GM10266 (cell line): ENCODE measurements around the gene CDH24.

Experiments
- DNase-seq: peaks from one replicate; pipeline ENCODE4 v3.0.0; 2012; ENCODE audit errors: extremely low spot score
- CTCF ChIP-seq: IDR thresholded peaks from 2 replicates; pipeline ENCODE4 v1.5.1; 2012; ENCODE audit warnings: mild to moderate bottlenecking, low read depth; ENCODE audit not compliant: control insufficient read depth, insufficient read depth; ENCODE audit errors: missing control alignments

Gene CDH24

GRCh38 chr14:23000860-23001259 lies 56.5 kb downstream of the CDH24 start:
- no peak for TF ChIP-seq CTCF
- DNase-seq = no peak

GRCh38 chr14:22998329-22999012 lies 58.8 kb downstream of the CDH24 start:
- TF ChIP-seq CTCF = no peak
- no peak for DNase-seq

GRCh38 chr14:22997676-22998323 lies 59.5 kb downstream of the CDH24 start:
- TF ChIP-seq CTCF = no peak
- no peak for DNase-seq
